DND-41 (cell line): ENCODE measurements around the gene CELSR1.

Experiments
- CTCF ChIP-seq: IDR thresholded peaks from 2 replicates; pipeline ENCODE4 v1.5.1; 2012; ENCODE audit warnings: borderline replicate concordance, low read length, moderate library complexity, mild to moderate bottlenecking; ENCODE audit not compliant: poor library complexity, severe bottlenecking; ENCODE audit errors: extremely low read depth
- EZH2 ChIP-seq: IDR thresholded peaks from 3 replicates; pipeline ENCODE4 v1.6.1; 2012; ENCODE audit warnings: borderline replicate concordance, low read depth, mild to moderate bottlenecking, moderate library complexity, low read length, inconsistent platforms; ENCODE audit not compliant: severe bottlenecking

- TF ChIP-seq CTCF (no peak), EZH2 (no peak)
These were observed 142.8 kb downstream of the CELSR1 start for GRCh38 chr22:46394622-46395021.
